Calu3 (cell line): ENCODE measurements around the gene STMND1. TPM values are rescaled to one million over a fixed set of nuclear protein-coding genes. Genes with fewer than 3 reads are reported as not detected.

Experiments used
- BruUV-seq: library from RNA; stranded (reverse); fragments of 400-500 nt; replicated peaks from 2 replicates; lab custom pipeline; 2021; lab: Mats Ljungman, UMichigan
- CTCF ChIA-PET: fragments of 300-600 bp; sonication (Branson Sonifier 250); formaldehyde crosslinking; loops from one replicate; lab custom pipeline; 2022; ENCODE audit warnings: antibody characterized with exemption; lab: Charles Lee
- DNase-seq: peaks from one replicate; pipeline ENCODE4 v3.0.0; 2022
- H3K27ac Mint-ChIP-seq: one replicate; pipeline ENCODE4 v1.8.0; 2022; ENCODE audit warnings: mixed read lengths; ENCODE audit not compliant: unreplicated experiment
- H3K27me3 Mint-ChIP-seq: one replicate; pipeline ENCODE4 v1.8.0; 2022; ENCODE audit warnings: mixed read lengths; ENCODE audit not compliant: unreplicated experiment
- H3K36me3 Mint-ChIP-seq: one replicate; pipeline ENCODE4 v1.8.0; 2022; ENCODE audit warnings: mild to moderate bottlenecking, moderate library complexity, mixed read lengths; ENCODE audit not compliant: insufficient read depth, unreplicated experiment
- H3K4me1 Mint-ChIP-seq: one replicate; pipeline ENCODE4 v1.8.0; 2022; ENCODE audit warnings: mild to moderate bottlenecking, low read depth, mixed read lengths; ENCODE audit not compliant: unreplicated experiment
- H3K4me3 Mint-ChIP-seq: one replicate; pipeline ENCODE4 v1.8.0; 2022; ENCODE audit warnings: mild to moderate bottlenecking, low read depth, moderate library complexity, mixed read lengths; ENCODE audit not compliant: unreplicated experiment
- H3K9me3 Mint-ChIP-seq: one replicate; pipeline ENCODE4 v1.8.0; 2022; ENCODE audit warnings: low read depth, mixed read lengths; ENCODE audit not compliant: unreplicated experiment
- CTCF ChIP-seq: fragments of 200-600 bp; IDR thresholded peaks from one replicate; pipeline ENCODE4 v1.8.0; 2022; ENCODE audit warnings: antibody characterized with exemption; ENCODE audit not compliant: unreplicated experiment
- intact Hi-C: fragments of 100-400 bp; cut with micrococcal nuclease; formaldehyde crosslinking; loops from one replicate; pipeline ENCODE4 v1.10.0; 2022; ENCODE audit not compliant: unreplicated experiment
- total RNA-seq: library from RNA; stranded (reverse); gene quantifications from 2 replicates; pipeline ENCODE4 v1.2.3, GENCODE V29; 2022

STMND1 gene
- total RNA-seq, 1 experiment from 2014 or later, result 0.68 TPM

GRCh38 chr6:17059022-17059421 is 42.8 kb upstream of the STMND1 start:
- Mint-ChIP-seq H3K4me3 (no peak overlapping the region), H3K9me3 (no peaks in the 10 kb centered on the region), H3K4me1 (no peaks in the 10 kb centered on the region), H3K27me3 (no peaks in the 10 kb centered on the region), H3K36me3 (no peaks in the 10 kb centered on the region), H3K27ac (no peak overlapping the region)
- CTCF ChIA-PET, result no interaction called here
- BruUV-seq, result no TSS peak
- no peak for DNase-seq
- TF ChIP-seq CTCF, result no peak
- intact Hi-C loops, result no loop called here

- no peak for DNase-seq
- TF ChIP-seq CTCF, result no peak
- Mint-ChIP-seq H3K4me1 (no peaks in the 10 kb centered on the region), H3K27me3 (no peaks in the 10 kb centered on the region), H3K9me3 (no peaks in the 10 kb centered on the region), H3K4me3 (no peak overlapping the region), H3K27ac (no peak overlapping the region), H3K36me3 (no peaks in the 10 kb centered on the region)
- intact Hi-C loops, result no loop called here
- BruUV-seq, result no TSS peak
- CTCF ChIA-PET, result no interaction called here
These were observed 42.0 kb upstream of the STMND1 start for GRCh38 chr6:17059850-17060249.

- Mint-ChIP-seq H3K9me3 (no peaks in the 10 kb centered on the region), H3K4me1 (no peaks in the 10 kb centered on the region), H3K4me3 (no peak overlapping the region), H3K27me3 (no peaks in the 10 kb centered on the region), H3K36me3 (no peaks in the 10 kb centered on the region), H3K27ac (no peak overlapping the region)
- TF ChIP-seq CTCF, result no peak
- intact Hi-C loops, result no loop called here
- no TSS peak for BruUV-seq
- CTCF ChIA-PET, result no interaction called here
- no peak for DNase-seq
These were observed 40.8 kb upstream of the STMND1 start for GRCh38 chr6:17061097-17061496.

GRCh38 chr6:17062871-17063440 is 38.9 kb upstream of the STMND1 start:
- H3K4me1 Mint-ChIP-seq, result no peaks in the 10 kb centered on the region
- intact Hi-C loops, result no loop called here
- no peaks in the 10 kb centered on the region for H3K9me3 Mint-ChIP-seq
- no TSS peak for BruUV-seq
- no peak for DNase-seq
- H3K36me3 Mint-ChIP-seq, result no peaks in the 10 kb centered on the region
- no peak overlapping the region for H3K4me3 Mint-ChIP-seq
- no peak overlapping the region for H3K27ac Mint-ChIP-seq
- CTCF ChIA-PET, result no interaction called here
- H3K27me3 Mint-ChIP-seq, result no peaks in the 10 kb centered on the region
- TF ChIP-seq CTCF, result no peak
